DND-41 (cell line): ENCODE measurements around the gene CFAP77.

ENCODE experiments used
- ATAC-seq: fragments of 200-7000 bp; cut with Tn5 transposase; 3 replicates; pipeline ENCODE4 v1.9.1; 2021; ENCODE audit warnings: low read depth; ENCODE audit not compliant: insufficient read depth
- DNase-seq: peaks from one replicate; pipeline ENCODE4 v3.0.0-alpha.2; 2020
- H2AFZ ChIP-seq: 2 replicates; pipeline ENCODE4 v1.6.0; 2012; ENCODE audit warnings: low read depth, low read length
- H3K27ac ChIP-seq: 2 replicates; pipeline ENCODE4 v1.5.1; 2012; ENCODE audit warnings: low read length, inconsistent platforms
- H3K27me3 ChIP-seq: fragments of 200-600 bp; sonication (generic); 2 replicates; pipeline ENCODE4 v1.6.0; 2012; ENCODE audit warnings: low read length, mild to moderate bottlenecking, inconsistent platforms; ENCODE audit not compliant: insufficient read depth, poor library complexity
- H3K36me3 ChIP-seq: 2 replicates; pipeline ENCODE4 v1.5.1; 2012; ENCODE audit warnings: low read length, inconsistent platforms; ENCODE audit not compliant: insufficient read depth
- H3K4me1 ChIP-seq: 2 replicates; pipeline ENCODE4 v1.5.1; 2012; ENCODE audit warnings: mild to moderate bottlenecking, low read length; ENCODE audit not compliant: insufficient read depth
- H3K4me2 ChIP-seq: 2 replicates; pipeline ENCODE4 v1.6.0; 2012; ENCODE audit warnings: mild to moderate bottlenecking, moderate library complexity, low read length, inconsistent platforms; ENCODE audit not compliant: insufficient read depth
- H3K4me3 ChIP-seq, 2 experiments: fragments of 200-600 bp in 1 of 2; shearing (Covaris generic) in 1 of 2; 2 replicates each; pipeline ENCODE4 v1.5.1; 2012 to 2016; ENCODE audit warnings: inconsistent platforms in 2 of 2, low read length in 2 of 2, mild to moderate bottlenecking in 2 of 2, low read depth in 1 of 2, moderate library complexity in 1 of 2
- H3K79me2 ChIP-seq: 2 replicates; pipeline ENCODE4 v1.6.0; 2012; ENCODE audit warnings: low read length, inconsistent platforms; ENCODE audit not compliant: insufficient read depth
- H3K9ac ChIP-seq: 2 replicates; pipeline ENCODE4 v1.6.0; 2012; ENCODE audit warnings: low read depth, mild to moderate bottlenecking, inconsistent platforms, low read length, moderate library complexity
- H3K9me3 ChIP-seq: 2 replicates; pipeline ENCODE4 v1.5.1; 2012; ENCODE audit warnings: low read length, moderate library complexity, mild to moderate bottlenecking, inconsistent platforms; ENCODE audit not compliant: insufficient read depth, severe bottlenecking
- H4K20me1 ChIP-seq: 2 replicates; pipeline ENCODE4 v1.6.0; 2012; ENCODE audit warnings: low read length; ENCODE audit not compliant: insufficient read depth
- EZH2 ChIP-seq: IDR thresholded peaks from 3 replicates; pipeline ENCODE4 v1.6.1; 2012; ENCODE audit warnings: borderline replicate concordance, low read depth, mild to moderate bottlenecking, moderate library complexity, low read length, inconsistent platforms; ENCODE audit not compliant: severe bottlenecking
- TF ChIP-seq, protein P1 (sequence below): IDR thresholded peaks from 2 replicates; pipeline ENCODE4 v1.5.1; 2012; ENCODE audit warnings: borderline replicate concordance, low read length, moderate library complexity, mild to moderate bottlenecking; ENCODE audit not compliant: poor library complexity, severe bottlenecking; ENCODE audit errors: extremely low read depth

CFAP77 gene

DNA sequence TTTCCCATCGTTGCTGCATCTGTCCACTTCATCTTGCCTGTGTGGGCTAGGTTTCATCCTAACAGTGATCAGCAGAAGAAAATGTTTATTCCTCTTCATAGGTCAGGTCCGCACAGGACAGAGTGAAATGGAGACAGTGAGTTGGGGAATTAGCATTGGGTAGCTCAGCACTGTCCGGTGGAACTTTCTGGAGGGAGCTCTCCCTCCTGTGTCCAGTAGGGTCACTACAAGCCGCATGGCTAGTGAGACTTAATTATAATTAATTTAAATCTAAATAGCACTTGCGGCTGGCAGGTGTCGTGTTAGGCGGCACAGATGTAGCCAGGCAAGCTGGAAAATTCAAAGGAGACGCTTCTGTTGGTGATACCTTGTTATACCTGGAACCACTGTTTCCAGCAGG is 48.4 kb downstream of the CFAP77 start:
- ATAC-seq (no peak), DNase-seq (no peak)
- H3K36me3 ChIP-seq: no peaks in the 10 kb centered on the region
- H3K27me3 ChIP-seq: no peaks in the 10 kb centered on the region
- no peaks in the 10 kb centered on the region for H4K20me1 ChIP-seq
- H3K9ac ChIP-seq: no peak overlapping the region
- H2AFZ ChIP-seq: no peak overlapping the region
- H3K4me2 ChIP-seq: no peak overlapping the region
- no peaks in the 10 kb centered on the region for H3K4me1 ChIP-seq
- H3K27ac ChIP-seq: no peak overlapping the region
- no peaks in the 10 kb centered on the region for H3K79me2 ChIP-seq
- no peak overlapping the region for H3K4me3 ChIP-seq
- H3K9me3 ChIP-seq: no peaks in the 10 kb centered on the region
- no peak for TF ChIP-seq EZH2
- TF ChIP-seq, protein P1, sequence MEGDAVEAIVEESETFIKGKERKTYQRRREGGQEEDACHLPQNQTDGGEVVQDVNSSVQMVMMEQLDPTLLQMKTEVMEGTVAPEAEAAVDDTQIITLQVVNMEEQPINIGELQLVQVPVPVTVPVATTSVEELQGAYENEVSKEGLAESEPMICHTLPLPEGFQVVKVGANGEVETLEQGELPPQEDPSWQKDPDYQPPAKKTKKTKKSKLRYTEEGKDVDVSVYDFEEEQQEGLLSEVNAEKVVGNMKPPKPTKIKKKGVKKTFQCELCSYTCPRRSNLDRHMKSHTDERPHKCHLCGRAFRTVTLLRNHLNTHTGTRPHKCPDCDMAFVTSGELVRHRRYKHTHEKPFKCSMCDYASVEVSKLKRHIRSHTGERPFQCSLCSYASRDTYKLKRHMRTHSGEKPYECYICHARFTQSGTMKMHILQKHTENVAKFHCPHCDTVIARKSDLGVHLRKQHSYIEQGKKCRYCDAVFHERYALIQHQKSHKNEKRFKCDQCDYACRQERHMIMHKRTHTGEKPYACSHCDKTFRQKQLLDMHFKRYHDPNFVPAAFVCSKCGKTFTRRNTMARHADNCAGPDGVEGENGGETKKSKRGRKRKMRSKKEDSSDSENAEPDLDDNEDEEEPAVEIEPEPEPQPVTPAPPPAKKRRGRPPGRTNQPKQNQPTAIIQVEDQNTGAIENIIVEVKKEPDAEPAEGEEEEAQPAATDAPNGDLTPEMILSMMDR: no peak

DNA sequence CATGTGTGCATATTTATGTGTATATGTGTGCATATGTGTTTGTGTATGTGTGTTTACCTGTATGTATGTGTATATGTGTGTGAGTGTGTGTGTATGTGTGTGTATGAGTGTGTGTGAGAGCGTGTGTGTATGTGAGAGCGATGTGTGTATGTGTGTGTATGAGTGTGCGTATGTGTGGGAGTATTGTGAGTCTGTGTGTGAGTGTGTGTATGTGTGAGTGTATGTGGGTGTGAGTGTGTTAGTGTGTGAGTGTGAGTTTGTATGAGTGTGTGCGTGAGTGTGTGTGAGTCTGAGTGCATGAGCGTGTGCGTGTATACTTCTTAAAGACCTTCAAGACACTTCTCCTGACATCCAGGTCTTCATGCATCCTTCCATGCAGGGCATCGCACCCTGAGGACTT is 49.6 kb downstream of the CFAP77 start:
- Histone ChIP-seq H3K4me3 (no peak overlapping the region), H3K36me3 (no peaks in the 10 kb centered on the region)

DNA sequence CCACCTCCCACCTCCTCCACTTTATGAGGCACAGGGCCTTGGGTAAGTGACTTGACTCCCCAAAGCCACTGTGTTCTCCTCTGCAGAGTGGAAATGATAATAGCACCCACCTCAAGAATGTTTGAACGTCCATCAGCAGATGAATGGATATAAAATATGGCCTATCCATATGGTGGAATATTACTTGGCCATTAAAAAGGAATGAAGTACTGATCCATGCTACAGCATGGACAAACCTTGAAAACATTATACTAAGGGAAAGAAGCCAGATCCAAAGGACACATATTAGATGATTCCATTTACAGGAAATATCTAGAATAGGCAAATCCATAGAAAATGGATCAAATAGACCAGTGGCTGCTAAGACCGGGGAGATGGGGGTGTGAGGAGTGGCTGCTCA is 50.2 kb downstream of the CFAP77 start:
- no peak for TF ChIP-seq EZH2
- TF ChIP-seq, protein P1: no peak
- Histone ChIP-seq H3K4me2 (no peak overlapping the region), H3K4me1 (no peaks in the 10 kb centered on the region), H3K9ac (no peak overlapping the region), H3K79me2 (no peaks in the 10 kb centered on the region), H3K27me3 (no peaks in the 10 kb centered on the region), H2AFZ (no peak overlapping the region), H3K4me3 (no peak overlapping the region), H3K36me3 (no peaks in the 10 kb centered on the region), H4K20me1 (no peaks in the 10 kb centered on the region), H3K9me3 (no peaks in the 10 kb centered on the region), H3K27ac (no peak overlapping the region)
- no peak for DNase-seq
- no peak for ATAC-seq

More for the DNA sequence above, 49.6 kb downstream of the CFAP77 start:
- no peaks in the 10 kb centered on the region for H4K20me1 ChIP-seq
- DNase-seq: no peak
- no peak overlapping the region for H3K9ac ChIP-seq
- no peaks in the 10 kb centered on the region for H3K27me3 ChIP-seq
- H2AFZ ChIP-seq: no peak overlapping the region
- ATAC-seq: no peak
- H3K9me3 ChIP-seq: no peaks in the 10 kb centered on the region
- H3K4me1 ChIP-seq: no peaks in the 10 kb centered on the region
- H3K27ac ChIP-seq: no peak overlapping the region
- no peaks in the 10 kb centered on the region for H3K79me2 ChIP-seq
- TF ChIP-seq EZH2: no peak
- TF ChIP-seq, protein P1: no peak
- no peak overlapping the region for H3K4me2 ChIP-seq

DNA sequence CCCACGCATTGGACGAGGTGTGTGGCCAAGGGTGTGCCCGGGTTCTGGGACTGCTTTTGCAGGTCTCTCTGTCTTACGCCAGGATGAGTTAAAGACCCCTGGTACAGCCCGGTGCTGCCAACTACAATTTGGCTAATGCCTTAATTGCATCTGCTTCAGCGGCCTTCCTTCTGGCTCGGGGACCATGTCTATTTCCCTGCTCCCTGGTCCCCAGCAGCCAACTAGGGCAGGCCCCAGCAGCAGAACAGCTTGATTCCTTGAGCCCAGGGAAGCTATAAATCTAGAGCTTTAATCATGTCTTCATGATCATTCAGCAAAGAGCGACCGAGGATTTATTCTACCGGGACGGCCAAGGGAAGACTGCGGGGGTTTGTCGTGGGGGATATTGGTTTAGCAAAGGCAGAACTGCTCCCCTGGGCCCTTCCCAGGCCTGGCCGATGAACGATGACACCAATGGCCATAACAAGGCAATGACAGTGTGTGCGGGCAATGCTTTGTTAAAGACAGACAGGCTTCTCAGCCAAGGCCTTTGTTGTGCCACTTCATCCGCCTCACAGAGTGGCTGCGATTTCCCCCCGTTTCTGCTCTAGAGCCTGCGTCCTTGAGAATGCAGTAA is 51.4 kb downstream of the CFAP77 start:
- Histone ChIP-seq H3K4me3 (no peak overlapping the region), H3K9ac (no peak overlapping the region), H3K36me3 (no peaks in the 10 kb centered on the region), H3K27ac (no peak overlapping the region), H3K27me3 (no peaks in the 10 kb centered on the region), H4K20me1 (no peaks in the 10 kb centered on the region), H3K9me3 (no peaks in the 10 kb centered on the region), H3K79me2 (no peaks in the 10 kb centered on the region), H3K4me2 (no peak overlapping the region), H2AFZ (no peak overlapping the region), H3K4me1 (no peaks in the 10 kb centered on the region)
- TF ChIP-seq, protein P1: no peak
- no peak for TF ChIP-seq EZH2
- DNase-seq (no peak), ATAC-seq (no peak)
